22Rv1 (cell line): ENCODE data around the gene INO80C.

Experiments used
- CTCF ChIP-seq: fragments of 450-650 bp; IDR thresholded peaks from 2 replicates; pipeline ENCODE4 v1.5.1; 2017; ENCODE audit warnings: mild to moderate bottlenecking
- ZFX ChIP-seq: fragments of 450-650 bp; IDR thresholded peaks from 2 replicates; pipeline ENCODE4 v1.6.1; 2017; ENCODE audit warnings: antibody characterized with exemption, borderline replicate concordance

GRCh38 chr18:35514283-35514682 is 16.5 kb upstream of the INO80C start:
- TF ChIP-seq CTCF, result no peak
- TF ChIP-seq ZFX, result no peak
